Uterus (tissue), 4 donors: ENCODE measurements around the gene NUBP2. TPM values are rescaled to one million over a fixed set of nuclear protein-coding genes. Genes with fewer than 3 reads are reported as not detected.

Source experiments
- DNase-seq, 2 donors: peaks; one replicate each; pipeline ENCODE4 v3.0.0-alpha.2; 2019 to 2020
- H3K27ac ChIP-seq, 2 donors: fragments of 200-600 bp; sonication (generic); 1 replicate in 1 of 2; 2 replicates in 1 of 2; pipeline ENCODE4 v1.5.1; 2016 to 2018
- H3K27me3 ChIP-seq, 2 donors: fragments of 200-600 bp; sonication (generic); one replicate each; pipeline ENCODE4 v1.5.1; 2018 to 2019; ENCODE audit warnings: control low read depth in 1 of 2
- H3K36me3 ChIP-seq, 2 donors: fragments of 200-600 bp; sonication (generic); one replicate each; pipeline ENCODE4 v1.5.1; 2019; ENCODE audit warnings: control low read depth in 1 of 2
- H3K4me1 ChIP-seq, 2 donors: fragments of 200-600 bp; sonication (generic); one replicate each; pipeline ENCODE4 v1.5.1; 2018 to 2019; ENCODE audit warnings: control low read depth in 1 of 2
- H3K4me3 ChIP-seq, 2 donors: fragments of 200-600 bp; sonication (generic); 1 replicate in 1 of 2; 2 replicates in 1 of 2; pipeline ENCODE4 v1.5.1; 2018 to 2019; ENCODE audit warnings: mild to moderate bottlenecking in 1 of 2
- H3K9me3 ChIP-seq, 2 donors: fragments of 200-600 bp; sonication (generic); one replicate each; pipeline ENCODE4 v1.5.1; 2019; ENCODE audit warnings: control low read depth in 1 of 2
- POLR2A ChIP-seq, 2 donors: fragments of 450-650 bp; IDR thresholded peaks; one replicate each; pipeline ENCODE4 v1.6.1; 2016; ENCODE audit warnings: antibody characterized with exemption in 2 of 2, mild to moderate bottlenecking in 1 of 2, moderate library complexity in 1 of 2
- intact Hi-C: fragments of 100-400 bp; cut with DNase I; formaldehyde crosslinking; loops from one replicate; pipeline ENCODE4 v1.15.1; 2023; ENCODE audit warnings: low total_unique reads
- total RNA-seq, 4 donors: library from RNA; depleted of rRNA in 3 of 4; stranded (reverse); fragments of >200 nt in 3 of 4; gene quantifications; one replicate each; pipeline versions ENCODE4 v1.1.0 to v1.2.4, GENCODE V29; 2014 to 2023
- TF ChIP-seq, protein P1 (sequence below), 4 experiments: fragments of 200-600 bp in 2 of 4; fragments of 450-650 bp in 2 of 4; sonication (generic) in 2 of 4; IDR thresholded peaks; one replicate each; pipeline ENCODE4 v1.5.1; 2016 to 2019; ENCODE audit warnings: antibody characterized with exemption in 4 of 4, mild to moderate bottlenecking in 2 of 4, moderate library complexity in 1 of 4
- donor health status: DM: yes; HTN: yes; CAD: no.

The NUBP2 gene
- total RNA-seq, 4 donors from 2014 or later, result 40.5 to 54.6 (median 47.2) TPM

DNA sequence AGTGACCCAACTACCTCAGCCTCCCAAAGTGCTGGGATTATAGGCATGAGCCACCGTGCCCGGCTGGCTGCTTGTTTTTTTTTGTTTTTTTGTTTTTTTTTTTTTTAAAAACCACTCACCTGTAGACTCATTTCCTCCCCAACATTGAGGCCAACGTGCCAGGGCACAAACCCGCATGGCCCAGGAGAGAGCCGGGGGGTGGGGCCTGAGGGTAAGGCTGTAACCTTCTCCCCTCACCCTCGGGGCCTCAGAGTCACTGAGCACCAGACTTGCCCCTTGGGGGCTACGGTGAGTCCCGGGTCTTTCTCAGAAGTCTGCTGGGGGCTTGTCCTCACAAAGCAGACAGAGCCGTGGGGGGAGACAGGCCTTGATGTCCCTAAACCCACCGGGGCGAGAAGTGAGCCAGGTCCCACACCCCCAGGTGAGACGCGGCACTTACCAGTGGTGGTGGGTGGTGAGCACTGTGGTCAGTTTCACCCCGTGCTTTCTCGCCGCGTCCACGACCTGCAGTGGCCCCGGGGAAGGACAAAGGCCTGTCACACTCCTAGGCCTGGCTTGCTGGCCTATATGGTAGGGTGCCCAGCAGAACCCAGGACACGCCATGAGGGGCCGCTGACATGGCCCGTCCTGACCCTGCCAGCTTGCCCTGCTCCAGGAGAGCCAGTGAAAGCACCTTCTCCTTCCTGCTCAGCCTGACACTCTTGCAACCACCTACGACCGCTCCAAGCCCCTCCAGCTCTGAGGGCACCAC lies 39.3 kb downstream of the NUBP2 start:
- no peak for DNase-seq
- intact Hi-C loops, result no loop called here
- H3K4me1 ChIP-seq, result peaks cover 0 to 9% of the 10 kb centered on the region in 2 donors
- no peaks in the 10 kb centered on the region for H3K27me3 ChIP-seq
- TF ChIP-seq, protein P1, sequence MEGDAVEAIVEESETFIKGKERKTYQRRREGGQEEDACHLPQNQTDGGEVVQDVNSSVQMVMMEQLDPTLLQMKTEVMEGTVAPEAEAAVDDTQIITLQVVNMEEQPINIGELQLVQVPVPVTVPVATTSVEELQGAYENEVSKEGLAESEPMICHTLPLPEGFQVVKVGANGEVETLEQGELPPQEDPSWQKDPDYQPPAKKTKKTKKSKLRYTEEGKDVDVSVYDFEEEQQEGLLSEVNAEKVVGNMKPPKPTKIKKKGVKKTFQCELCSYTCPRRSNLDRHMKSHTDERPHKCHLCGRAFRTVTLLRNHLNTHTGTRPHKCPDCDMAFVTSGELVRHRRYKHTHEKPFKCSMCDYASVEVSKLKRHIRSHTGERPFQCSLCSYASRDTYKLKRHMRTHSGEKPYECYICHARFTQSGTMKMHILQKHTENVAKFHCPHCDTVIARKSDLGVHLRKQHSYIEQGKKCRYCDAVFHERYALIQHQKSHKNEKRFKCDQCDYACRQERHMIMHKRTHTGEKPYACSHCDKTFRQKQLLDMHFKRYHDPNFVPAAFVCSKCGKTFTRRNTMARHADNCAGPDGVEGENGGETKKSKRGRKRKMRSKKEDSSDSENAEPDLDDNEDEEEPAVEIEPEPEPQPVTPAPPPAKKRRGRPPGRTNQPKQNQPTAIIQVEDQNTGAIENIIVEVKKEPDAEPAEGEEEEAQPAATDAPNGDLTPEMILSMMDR (IDR thresholded peaks at IDR 0.05), result no peak
- TF ChIP-seq POLR2A (IDR thresholded peaks at IDR 0.05), result no peak
- no peaks in the 10 kb centered on the region for H3K9me3 ChIP-seq
- no peak overlapping the region for H3K4me3 ChIP-seq
- no peaks in the 10 kb centered on the region for H3K36me3 ChIP-seq
- H3K27ac ChIP-seq, result no peak overlapping the region

DNA sequence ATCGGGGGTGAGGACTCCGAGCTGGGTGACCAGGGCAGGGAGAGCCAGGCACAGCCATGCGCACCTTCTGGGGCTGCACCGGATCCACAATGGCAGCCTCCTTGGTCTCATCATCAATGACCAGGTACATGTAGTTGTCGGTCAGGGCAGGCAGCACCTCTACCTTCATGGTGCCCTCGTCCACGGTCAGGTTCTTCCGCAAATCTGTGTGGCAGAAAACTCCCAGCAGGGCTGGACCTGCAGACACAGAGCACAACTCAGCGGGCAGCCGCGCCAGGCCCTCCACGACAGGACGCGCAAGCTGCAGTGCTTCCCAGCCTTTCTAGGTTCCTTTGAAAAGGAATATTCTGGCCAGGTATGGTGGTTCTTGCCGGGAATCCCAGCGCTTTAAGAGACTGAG lies 40.0 kb downstream of the NUBP2 start:
- H3K4me3 ChIP-seq, result no peak overlapping the region
- no peaks in the 10 kb centered on the region for H3K36me3 ChIP-seq
- H3K9me3 ChIP-seq, result no peaks in the 10 kb centered on the region
- TF ChIP-seq, protein P1 (IDR thresholded peaks at IDR 0.05), result no peak
- TF ChIP-seq POLR2A (IDR thresholded peaks at IDR 0.05), result no peak
- peaks cover 0 to 11% of the 10 kb centered on the region in 2 donors for H3K4me1 ChIP-seq
- H3K27me3 ChIP-seq, result no peaks in the 10 kb centered on the region
- intact Hi-C loops, result no loop called here
- no peak for DNase-seq
- no peak overlapping the region for H3K27ac ChIP-seq

DNA sequence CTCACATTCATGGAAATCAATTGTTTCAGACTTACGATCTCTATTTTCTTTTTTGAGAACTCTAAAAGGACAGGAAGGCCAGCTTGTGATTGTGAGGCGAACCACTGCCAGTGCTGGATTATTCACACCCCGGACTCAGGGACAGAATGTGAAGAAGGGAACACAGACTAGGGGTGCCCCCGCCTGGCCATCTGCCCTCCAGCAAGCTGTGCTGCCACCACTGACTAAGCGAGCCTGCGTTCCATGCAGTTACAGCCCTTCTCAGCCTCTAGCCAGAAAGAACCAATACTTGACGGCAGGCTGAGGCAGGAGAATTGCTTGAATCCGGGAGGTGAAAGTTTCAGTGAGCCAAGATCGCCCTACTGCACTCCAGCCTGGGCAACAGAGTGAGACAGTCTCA lies 41.1 kb downstream of the NUBP2 start:
- intact Hi-C loops, result no loop called here
- peaks cover 0 to 12% of the 10 kb centered on the region in 2 donors for H3K4me1 ChIP-seq
- no peak overlapping the region for H3K27ac ChIP-seq

DNA sequence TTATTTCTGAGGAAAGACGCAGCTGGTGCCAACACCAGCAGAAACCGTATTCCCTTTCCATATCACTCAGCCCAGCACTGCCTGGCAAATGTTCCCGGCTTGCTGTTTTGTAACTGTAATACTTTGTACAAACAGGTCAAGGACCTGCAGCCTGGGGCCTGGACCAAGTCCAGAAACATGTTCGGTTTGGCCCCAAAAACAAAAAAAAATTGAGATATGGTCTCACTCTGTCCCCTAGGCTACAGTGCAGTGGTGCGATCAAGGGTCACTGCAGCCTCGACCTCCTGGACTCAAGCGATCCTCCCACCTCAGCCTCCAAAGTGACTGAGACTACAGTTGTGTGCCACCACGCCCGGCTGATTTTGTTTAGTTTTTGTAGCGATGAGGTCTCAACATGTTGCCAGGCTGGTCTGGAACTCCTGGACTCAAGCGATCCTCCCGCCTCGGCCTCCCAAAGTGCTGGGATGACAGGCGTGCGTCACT lies 42.7 kb downstream of the NUBP2 start:
- intact Hi-C loops, result no loop called here
- TF ChIP-seq, protein P1 (IDR thresholded peaks at IDR 0.05), result no peak
- TF ChIP-seq POLR2A (IDR thresholded peaks at IDR 0.05), result no peak
- H3K36me3 ChIP-seq, result no peaks in the 10 kb centered on the region
- no peak for DNase-seq
- H3K27me3 ChIP-seq, result no peaks in the 10 kb centered on the region
- peak overlapping the region; percentile 95 to 96 for H3K4me3 ChIP-seq
- H3K4me1 ChIP-seq, result peaks cover 0 to 12% of the 10 kb centered on the region in 2 donors
- H3K9me3 ChIP-seq, result no peaks in the 10 kb centered on the region
- H3K27ac ChIP-seq, result no peak overlapping the region

More for the DNA sequence above, 41.1 kb downstream of the NUBP2 start:
- Histone ChIP-seq H3K36me3 (no peaks in the 10 kb centered on the region), H3K9me3 (no peaks in the 10 kb centered on the region), H3K4me3 (no peak overlapping the region), H3K27me3 (no peaks in the 10 kb centered on the region)
- TF ChIP-seq, protein P1 (IDR thresholded peaks at IDR 0.05), result no peak
- TF ChIP-seq POLR2A (IDR thresholded peaks at IDR 0.05), result no peak
- DNase-seq, result no peak

DNA sequence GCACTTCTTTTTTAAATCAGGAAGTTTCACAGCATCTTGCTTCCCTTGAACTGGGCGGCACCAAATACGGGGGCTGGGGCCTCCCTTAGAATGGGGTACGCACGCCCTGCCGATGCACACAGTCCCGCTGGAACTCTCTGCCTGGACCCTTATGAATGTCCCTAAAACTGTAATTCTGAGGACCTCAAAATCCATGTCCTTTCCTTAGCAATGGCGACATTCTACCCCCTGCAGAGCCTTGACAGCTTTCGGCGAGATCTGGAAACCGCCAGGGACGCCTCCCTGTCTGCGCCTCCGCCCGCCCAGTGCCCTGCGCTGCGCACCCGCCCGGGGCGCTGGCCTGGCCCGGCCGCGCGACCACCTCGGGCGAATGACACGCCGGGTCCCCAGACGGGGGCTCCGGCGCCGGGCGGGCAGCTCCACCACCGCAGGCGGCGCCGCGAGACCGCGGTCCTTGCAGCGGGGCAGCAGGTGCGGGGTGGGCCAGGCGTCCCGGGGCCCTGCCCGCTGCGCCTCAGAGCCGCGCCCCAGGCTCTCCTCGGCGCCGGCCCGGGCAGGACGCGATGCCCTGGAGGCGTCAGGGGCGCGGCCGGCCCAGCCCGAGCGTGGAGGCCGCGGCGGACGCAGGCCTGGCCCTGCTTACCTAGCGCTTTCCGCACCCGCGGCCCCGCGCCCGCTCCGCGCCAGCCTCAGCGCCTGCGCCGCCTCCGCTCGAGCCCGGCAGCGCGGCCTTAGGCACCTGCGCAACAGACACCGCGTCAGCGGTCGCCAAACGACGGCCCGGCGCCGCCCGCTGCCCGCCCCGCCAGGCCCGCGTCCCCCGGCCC lies 43.3 kb downstream of the NUBP2 start:
- H3K27ac ChIP-seq, result peak overlapping the region; percentile 49 to 75
- H3K9me3 ChIP-seq, result no peaks in the 10 kb centered on the region
- no peaks in the 10 kb centered on the region for H3K36me3 ChIP-seq
- H3K4me1 ChIP-seq, result peaks cover 0 to 12% of the 10 kb centered on the region in 2 donors
- H3K4me3 ChIP-seq, result peak overlapping the region; percentile 95 to 96
- H3K27me3 ChIP-seq, result no peaks in the 10 kb centered on the region
- no peak for DNase-seq
- intact Hi-C loops, result no loop called here
- TF ChIP-seq, protein P1 (IDR thresholded peaks at IDR 0.05), result peak in 1 of 4 experiments; percentile 7
- TF ChIP-seq POLR2A (IDR thresholded peaks at IDR 0.05), result no peak
